GM12892 (cell line): ENCODE data around the gene ZDHHC1.

Source experiments
- POLR2A ChIP-seq: IDR thresholded peaks from 2 replicates; pipeline ENCODE4 v1.6.1; 2011; ENCODE audit warnings: low read depth, low read length, control low read depth
- POLR2AphosphoS5 ChIP-seq: IDR thresholded peaks from 2 replicates; pipeline ENCODE4 v1.6.1; 2011; ENCODE audit warnings: low read depth, low read length, control low read depth

- TF ChIP-seq POLR2A: no peak
- no peak for TF ChIP-seq POLR2AphosphoS5
Observed at GRCh38 chr16:67462279-67462655, 46.0 kb upstream of the ZDHHC1 start.
